GM12801 (cell line): Measurements from ENCODE around the gene CDC34.

ENCODE experiments used
- TF ChIP-seq, protein P1 (sequence below): IDR thresholded peaks from one replicate; pipeline ENCODE4 v1.5.1; 2011; ENCODE audit warnings: control low read depth; ENCODE audit not compliant: insufficient read length; ENCODE audit errors: extremely low read depth

Gene CDC34, protein sequence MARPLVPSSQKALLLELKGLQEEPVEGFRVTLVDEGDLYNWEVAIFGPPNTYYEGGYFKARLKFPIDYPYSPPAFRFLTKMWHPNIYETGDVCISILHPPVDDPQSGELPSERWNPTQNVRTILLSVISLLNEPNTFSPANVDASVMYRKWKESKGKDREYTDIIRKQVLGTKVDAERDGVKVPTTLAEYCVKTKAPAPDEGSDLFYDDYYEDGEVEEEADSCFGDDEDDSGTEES

GRCh38 chr19:531753-532560 is at the start of gene CDC34:
TSS of gene CDC34 (plus strand) at chr19:531760. CDS start at chr19:531932, 172 bp downstream.
- TF ChIP-seq, protein P1, sequence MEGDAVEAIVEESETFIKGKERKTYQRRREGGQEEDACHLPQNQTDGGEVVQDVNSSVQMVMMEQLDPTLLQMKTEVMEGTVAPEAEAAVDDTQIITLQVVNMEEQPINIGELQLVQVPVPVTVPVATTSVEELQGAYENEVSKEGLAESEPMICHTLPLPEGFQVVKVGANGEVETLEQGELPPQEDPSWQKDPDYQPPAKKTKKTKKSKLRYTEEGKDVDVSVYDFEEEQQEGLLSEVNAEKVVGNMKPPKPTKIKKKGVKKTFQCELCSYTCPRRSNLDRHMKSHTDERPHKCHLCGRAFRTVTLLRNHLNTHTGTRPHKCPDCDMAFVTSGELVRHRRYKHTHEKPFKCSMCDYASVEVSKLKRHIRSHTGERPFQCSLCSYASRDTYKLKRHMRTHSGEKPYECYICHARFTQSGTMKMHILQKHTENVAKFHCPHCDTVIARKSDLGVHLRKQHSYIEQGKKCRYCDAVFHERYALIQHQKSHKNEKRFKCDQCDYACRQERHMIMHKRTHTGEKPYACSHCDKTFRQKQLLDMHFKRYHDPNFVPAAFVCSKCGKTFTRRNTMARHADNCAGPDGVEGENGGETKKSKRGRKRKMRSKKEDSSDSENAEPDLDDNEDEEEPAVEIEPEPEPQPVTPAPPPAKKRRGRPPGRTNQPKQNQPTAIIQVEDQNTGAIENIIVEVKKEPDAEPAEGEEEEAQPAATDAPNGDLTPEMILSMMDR = no peak

DNA sequence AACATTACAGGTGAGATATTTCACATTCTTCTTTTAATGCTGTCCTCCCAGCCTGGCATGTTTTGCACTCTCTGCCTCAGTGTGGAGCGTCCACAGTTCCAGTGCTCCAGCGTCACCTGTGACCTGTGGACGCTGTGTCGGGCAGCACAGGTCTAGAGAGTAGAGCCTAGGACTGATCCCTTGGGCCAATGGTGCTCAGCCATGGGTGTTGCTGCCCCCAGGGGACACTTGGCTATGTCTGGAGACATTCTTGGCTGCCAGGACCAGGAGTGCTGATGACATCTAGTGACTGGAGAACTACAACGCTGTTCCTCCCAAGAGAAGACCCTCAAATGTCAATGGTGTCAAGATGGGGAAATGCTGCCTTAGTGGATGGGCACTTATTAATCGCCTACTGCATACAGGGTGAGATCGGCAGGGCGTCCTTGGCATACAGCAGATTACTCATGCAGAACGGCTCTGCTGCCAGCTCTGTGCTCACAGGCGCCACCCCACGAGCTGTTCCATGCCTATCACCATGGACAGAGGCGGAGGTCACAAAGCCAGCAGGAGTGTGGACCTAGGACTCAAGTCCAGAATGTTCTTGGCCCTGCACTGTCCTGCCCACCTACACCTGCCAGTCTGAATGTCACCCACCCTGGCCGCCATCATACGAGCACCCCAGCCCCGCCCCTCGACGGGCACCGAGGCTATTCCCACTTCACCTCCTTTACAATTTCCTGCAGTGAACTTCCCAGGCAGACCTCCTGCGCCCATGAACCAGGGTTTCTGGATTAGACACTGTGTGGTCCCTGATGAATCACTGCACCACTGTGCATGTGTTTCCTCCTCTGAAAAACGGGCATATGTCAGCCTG is 49.1 kb upstream of the CDC34 start:
- TF ChIP-seq, protein P1 = no peak

DNA sequence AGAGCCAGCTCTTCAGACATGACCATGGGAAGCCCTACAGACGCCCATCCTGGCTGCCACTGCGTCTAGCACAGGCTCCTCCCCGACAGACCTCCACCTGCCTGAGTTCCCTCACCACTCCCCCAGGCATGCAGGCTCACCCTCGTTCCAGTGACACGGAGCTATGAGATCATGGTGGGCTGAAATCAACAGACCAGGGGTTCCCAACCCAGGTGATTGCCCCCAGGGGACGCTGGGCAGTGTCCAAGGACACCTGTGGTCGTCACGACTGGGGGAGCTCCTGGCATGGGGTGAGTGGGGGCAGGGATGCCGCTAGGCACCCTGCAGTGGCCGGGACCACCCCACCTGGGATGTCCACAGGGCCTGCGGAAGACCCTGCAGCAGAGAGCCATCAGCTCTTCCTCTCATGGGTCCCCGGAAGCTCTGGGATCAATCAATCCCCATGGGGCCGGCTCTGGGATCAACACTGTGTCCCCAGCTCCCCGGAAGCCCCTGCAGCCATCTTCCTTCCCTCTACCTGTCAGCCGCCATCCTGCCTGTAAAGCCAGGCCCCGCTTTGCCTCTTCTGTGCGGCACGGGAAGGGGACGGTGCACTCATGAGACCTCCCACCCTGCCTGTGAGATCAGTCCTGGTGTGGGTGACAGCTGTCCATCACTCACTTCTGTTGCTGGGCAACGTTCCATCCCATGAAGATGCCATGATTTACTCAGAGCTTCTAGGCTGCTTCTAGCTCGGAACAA is 48.1 kb upstream of the CDC34 start:
- TF ChIP-seq, protein P1 = no peak

DNA sequence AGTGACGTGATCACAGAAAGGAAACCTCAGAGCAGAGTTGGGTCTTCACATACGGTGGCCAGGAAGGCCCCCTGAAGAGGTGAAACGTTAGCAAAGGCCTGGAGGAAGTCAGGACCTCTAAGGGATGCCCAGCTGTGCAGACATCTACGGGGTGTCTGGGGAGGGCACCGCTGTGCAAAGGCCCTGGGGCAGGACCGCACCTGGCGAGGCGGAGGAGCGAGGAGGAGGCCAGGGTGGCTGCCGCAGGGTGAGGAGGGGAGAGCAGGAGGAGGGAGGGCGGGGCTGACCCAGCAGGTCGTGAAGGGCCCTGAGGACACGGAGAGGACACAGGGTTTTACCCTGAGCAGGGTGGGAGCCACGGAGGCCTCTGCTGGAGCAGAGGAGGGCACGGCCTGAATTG is 47.1 kb upstream of the CDC34 start:
- TF ChIP-seq, protein P1 = no peak

DNA sequence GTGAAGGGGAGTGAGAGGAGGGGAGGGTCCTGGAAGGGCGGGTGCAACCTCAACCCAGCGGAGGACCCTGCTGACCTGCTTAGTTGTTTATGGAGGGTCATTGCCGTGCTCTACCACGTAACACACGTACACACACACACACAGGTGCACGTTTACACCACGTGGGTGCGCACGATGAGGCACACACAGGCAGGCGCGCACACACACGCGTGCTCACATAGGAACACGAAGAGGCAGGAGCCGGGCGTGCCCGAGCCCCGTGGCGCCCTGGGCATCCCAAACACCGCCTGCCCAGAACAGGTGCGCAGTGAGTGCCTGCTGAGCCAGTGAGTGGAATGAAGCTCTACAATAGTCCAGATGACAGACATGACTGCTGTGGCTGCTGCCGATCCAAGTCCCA is 46.5 kb upstream of the CDC34 start:
- TF ChIP-seq, protein P1 = no peak

DNA sequence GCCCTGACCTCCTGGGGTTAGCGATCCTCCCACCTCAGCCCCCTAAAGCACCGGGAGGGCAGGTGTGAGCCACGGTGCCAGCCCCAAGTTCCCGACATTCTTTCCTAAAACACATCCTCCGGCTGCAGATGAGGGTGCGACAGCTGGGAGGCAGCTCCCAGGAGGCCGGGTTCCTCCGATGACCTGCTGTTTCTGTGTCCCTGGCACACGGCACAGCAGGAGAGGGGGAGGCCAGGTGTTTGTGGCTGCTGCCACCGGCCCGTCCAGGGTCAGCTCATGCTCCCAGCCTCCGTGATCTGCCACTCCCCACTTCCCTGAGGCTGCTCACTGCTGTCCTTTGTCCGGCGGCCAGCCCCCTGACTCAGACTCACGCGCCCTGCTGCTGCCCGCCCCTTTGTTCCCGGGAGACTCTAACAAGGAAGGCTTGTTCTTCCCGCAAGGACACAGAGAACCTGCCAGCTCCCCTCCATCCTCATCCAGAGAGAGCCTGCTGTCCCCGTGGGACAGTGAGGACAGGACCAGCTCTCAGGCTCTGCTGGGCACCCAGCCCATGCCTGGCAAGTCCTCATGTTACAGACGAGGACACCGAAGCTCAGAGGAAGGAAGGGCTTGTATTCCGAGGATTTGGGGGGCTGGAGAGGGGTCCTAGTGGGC is 45.9 kb upstream of the CDC34 start:
- TF ChIP-seq, protein P1 = no peak
